Occipital lobe (tissue), 2 donors: ENCODE results near the gene BRMS1L. TPM values are rescaled to one million over a fixed set of nuclear protein-coding genes. Genes with fewer than 3 reads are reported as not detected.
"Not testable (repeated sequence)": the region's sequence is repeated elsewhere in the genome, so short reads cannot be mapped to it uniquely, and the experiment has no call there.

Experiments
- DNase-seq: peaks from one replicate; lab custom pipeline; 2025; lab: John Stamatoyannopoulos, UW
- total RNA-seq: library from RNA; depleted of rRNA; stranded (reverse); fragments of >200 nt; gene quantifications from one replicate; pipeline ENCODE4 v1.2.3, GENCODE V29; 2014

BRMS1L gene, protein sequence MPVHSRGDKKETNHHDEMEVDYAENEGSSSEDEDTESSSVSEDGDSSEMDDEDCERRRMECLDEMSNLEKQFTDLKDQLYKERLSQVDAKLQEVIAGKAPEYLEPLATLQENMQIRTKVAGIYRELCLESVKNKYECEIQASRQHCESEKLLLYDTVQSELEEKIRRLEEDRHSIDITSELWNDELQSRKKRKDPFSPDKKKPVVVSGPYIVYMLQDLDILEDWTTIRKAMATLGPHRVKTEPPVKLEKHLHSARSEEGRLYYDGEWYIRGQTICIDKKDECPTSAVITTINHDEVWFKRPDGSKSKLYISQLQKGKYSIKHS
- total RNA-seq: 19.0 TPM

DNA sequence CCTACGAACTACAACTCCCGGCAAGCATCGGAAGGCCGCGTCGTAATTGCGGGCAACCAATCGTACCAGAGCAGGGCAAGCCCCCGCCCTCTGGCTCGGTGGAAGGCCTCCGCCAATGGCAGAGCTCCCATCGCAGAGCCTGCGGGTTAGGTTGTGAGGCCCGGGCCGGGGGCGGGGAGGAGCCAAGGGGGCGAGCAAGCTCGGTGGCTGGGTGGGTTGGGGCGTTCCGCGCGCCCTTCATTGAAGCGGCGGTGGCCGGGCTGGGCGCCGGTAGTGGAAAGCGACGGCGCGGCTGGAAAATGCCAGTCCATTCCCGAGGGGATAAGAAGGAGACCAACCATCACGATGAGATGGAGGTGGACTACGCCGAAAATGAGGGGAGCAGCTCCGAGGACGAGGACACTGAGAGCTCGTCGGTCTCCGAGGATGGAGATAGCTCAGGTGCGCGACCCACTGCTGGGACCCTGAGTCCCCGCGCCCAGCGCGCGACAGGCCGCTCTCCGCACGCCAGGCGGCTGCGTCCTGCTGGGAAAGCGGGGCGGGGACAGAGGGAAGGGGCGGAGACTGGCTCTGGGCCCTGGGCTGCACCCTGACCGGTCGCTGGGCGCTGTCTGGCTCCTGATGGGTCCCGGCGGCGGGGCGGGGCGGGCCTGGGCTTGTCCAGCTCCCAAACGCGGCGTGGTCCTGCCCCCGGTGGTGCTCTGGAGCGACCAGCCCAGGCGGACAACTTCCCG, at the start of gene BRMS1L:
TSS of gene BRMS1L (plus strand) at position 121 of the 734 bp plus-strand sequence. CDS start at position 300, 179 bp downstream.
- DNase-seq: peak; percentile 99

DNA sequence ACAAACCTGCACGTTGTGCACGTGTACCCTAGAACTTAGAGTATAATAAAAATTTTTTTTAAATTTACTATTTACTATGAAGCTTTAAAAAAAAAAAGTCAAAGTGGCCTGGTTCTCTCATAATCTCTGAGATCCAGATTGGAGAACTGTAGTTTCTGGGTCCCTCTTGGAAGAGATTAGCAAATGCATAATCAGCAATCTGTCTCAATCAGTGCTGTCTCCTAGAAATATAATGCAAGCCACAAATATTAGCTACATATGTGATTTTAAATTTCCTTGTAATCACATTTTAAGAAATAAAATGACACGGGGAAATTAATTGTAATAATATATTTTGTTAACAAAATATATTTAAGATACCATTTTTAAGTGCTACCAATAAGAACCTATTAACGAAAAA, 49.3 kb upstream of the BRMS1L start:
- no peak for DNase-seq

DNA sequence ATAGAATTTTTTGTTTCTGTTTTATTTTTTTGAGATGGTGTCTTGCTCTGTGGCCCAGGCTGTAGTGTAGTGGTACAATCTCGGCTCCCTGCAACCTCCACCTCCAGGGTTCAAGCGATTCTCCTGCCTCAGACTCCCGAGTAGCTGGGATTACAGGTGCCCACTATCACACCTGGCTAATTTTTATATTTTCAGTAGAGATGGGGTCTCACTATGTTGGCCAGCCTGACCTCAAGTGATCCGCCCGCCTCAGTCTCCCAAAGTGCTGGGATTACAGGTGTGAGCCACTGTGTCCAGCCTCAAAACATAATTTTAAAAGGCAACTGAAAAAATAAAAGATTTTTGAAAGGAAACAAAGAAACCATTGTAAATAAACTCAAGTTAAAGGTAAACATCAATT, 48.6 kb upstream of the BRMS1L start:
- DNase-seq: not testable (repeated sequence)

DNA sequence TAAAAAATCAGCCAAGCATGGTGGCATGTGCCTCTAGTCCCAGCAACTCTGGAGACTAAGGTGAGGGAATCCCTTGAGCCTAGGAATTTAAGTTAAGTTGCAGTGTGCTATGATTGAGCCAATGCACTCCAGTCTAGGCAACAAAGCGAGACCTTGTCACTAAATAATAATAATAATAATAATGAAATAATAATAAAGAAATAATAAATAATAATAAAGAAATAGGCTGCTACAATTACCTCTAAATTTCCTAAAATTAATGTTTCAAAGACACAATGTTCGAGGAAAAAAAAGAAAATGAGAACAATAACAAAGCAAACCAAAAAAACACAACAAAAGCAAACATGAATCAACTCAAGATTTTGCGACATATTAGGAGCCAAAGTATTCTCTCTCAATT, 46.8 kb upstream of the BRMS1L start:
- DNase-seq: no peak

DNA sequence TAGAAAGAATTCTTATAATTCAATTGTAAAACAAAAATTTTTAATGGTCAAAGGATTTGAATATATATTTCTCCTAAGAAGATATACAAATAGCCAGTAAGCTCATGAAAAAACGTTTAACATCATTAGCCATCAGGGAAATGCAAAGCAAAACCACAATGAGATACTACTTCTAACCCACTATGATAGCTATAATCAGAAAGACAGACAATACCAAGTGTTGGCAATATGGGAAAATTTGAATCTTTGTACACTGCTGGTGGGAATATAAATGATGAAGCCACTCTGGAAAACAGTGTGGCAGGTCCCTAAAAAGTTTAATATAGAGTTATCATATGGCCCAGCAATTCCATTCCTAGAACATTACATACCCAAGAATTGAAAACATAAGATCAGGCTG, 42.4 kb upstream of the BRMS1L start:
- DNase-seq: no peak

DNA sequence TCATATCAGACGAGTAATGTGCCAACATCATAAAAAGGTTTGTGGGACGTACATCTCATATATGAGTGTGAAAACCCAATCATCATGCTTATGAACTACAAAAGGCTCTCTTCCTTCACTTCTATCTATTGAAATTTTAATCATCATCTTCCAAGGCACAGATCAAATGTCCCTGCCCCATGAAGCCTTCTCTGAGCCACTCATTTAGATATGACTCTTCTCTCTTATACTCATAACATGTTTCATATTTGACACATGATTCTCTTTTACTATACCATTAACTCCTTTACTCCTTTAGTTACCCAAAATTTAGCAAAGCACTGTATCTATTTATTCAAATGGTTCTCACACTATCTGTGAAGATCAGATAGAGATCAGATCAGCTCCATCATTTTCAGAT, 39.3 kb upstream of the BRMS1L start:
- no peak for DNase-seq

DNA sequence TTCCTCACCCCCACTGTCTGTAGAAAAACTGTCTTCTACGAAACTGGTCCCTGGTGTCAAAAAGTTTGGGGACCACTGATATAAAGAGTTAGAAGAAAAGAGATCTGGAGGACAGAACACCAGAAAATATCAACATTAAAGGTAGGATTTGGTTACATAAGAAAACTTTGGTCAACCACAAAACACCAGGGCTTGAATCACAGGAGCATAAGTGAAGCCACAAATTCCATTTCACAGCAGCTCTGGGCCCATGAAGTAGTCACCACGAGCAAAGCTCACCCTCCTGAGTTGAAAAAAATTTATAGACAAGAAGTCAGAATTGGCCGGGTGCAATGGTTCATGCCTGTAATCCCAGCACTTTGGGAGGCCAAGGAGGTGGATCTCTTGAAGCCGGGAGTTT, 36.5 kb upstream of the BRMS1L start:
- DNase-seq: no peak

DNA sequence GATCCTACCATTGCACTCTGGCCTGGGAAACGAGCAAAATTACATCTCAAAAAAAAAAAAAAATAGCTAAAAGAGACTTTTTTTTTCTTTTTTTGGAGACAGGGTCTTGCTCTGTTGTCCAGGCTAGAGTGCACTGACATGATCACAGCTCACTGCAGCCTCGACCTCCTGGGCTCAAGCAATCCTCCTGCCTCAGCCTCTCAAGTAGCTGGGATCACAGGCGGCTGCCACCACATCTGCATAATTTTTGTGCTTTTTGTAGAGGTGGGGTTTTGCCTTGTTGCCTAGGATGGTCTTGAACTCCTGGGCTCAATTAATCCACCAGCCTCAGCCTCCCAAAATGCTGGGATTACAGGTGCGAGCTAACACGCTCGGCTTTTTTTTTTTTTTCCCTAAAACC, 28.3 kb upstream of the BRMS1L start:
- no peak for DNase-seq

DNA sequence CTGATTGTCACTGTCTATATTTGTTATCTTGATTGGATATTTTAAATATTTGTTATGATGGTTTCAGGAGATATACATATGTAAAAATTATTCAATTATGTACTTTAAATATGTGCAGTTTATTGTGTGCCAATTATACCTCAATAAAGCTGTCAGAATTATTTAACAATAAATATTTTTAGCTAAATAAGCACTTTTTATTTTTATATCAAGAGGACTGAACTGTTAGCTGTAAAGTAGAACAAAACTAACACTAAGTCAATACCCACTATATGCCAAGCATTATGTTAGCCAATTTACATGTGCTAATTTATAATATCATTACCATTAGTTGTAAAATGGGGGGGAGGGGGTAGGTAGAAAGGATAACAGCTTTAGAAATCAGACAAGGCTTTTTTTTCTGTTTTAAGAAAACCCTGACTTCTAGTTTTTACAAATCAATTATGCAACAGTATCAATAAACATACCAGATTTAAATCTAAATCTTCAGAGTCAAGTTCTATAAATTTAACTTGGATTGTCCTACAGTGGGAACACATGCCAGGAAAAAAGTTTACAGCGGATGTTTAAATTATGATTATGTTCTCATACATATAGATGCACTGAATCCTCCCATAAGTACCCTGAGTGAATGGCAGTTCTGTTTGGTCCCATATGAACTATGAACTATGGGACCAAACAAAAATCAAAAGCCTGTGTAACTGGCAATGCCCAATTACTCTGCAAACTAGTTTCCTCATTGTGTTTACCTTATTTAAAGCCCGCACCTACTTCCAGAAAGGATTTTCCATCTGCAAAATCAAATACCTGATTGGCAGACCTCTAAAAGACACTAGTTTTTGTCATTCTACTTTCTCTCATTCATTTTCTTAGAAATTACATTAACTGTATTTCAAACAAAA, 19.9 kb upstream of the BRMS1L start:
- DNase-seq: no peak

DNA sequence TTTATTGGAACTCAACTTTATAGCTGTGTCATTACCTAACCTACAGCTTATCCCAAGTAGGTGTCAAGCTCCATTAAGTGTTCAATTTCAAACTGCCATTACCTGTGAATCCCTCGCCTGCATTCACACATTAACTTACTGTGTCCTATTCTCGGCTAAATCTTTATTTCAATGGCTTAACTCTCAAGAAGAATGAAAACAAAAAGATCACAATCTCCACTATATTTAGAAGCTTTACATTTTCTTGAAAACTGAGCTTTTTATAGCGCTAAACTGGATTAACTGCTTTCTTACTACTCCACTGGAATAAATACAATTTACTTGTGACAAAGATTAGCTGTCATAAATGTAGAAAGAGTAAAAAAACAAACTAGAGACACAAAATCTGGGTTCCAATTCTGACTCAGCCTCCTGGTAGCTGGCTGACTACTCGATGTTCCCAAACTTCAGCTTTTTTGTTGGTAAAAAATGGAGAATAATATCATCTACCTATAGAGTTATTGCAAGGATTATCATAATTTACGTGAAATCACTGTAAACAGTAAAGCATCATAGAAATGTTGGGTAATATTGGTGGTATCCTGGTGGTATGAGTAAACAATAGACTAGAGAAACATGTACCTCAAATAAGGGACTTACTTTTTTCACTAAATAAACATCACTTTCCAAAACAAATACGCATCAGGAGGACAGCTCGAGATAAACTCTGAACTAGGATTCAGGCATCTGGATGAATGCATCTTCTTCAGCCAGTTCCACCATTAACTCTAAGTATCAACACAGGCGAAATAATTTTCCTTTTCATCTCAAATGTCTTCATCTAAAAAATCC, 18.8 kb upstream of the BRMS1L start:
- no peak for DNase-seq

DNA sequence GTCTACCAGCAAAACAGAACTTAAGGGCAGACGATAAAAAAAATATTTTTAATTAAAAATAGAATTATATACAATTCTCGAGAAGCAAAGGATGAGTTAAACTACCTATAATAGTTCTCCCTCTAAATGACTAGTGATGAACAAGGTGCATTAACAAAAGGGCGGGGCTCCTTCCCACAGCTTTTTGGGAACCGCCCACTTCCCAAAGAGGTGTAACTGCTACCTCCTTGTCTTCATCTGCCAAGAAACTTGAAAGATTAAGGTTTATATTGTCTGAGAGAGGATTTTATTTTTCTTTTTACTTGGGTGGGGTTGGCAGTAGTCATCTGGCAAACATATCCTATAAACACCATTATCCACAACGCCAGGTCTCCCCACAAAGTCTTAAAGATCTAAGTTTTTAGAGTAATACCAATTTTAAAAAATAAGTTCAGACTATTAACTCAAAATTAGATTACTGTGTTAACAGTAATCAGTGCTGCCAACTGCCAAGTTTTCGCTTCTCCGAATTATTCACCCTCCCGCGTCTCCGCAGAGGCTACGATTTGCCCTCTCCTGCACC, 18.0 kb upstream of the BRMS1L start:
- no peak for DNase-seq

DNA sequence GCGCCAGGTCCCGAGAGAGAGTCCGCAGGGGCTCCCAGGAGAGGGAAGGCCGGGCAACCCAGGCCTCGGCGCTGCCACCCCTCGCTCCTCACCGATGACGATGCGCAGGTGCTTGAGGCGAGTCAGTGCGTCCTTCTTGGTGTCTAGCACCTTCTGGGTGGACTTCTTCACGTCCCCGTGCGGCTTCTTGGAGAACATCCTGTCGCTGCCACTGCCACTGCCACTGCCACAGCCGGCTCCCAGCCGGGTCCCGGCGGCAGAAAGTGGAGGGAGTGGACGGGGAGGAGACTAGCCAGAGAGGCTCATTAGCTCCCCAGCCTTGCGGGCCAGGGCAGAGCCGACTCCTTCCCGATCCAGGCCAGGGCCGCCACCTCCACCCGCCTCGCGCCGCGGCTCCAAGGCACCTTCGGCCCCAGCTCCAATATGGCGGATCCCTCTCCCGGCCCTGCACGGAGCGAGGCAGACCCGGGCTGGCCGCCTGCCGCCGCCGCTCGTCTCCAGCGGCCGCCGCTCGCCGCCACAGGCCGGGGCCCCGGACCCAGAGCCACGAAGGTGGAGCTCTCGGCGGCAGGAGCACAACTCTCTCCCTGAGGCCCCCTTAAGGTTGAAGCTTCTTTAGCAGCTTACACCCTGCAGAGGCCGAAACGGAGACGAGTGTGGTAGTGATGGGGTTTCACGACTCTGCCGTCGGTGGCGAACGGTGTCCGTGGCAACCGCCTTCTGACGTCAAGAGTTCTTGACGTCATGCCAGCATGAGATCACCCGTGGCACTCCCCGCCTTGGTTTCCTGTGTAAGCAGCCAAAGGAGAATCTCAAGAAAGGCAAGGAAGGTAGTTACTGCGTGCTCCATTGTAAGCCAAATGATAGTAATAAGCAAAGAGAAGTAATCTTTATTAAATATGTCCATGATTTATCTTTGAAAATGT, 17.2 kb upstream of the BRMS1L start, which contains the start of gene RALGAPA1:
TSS of gene RALGAPA1 (minus strand) at position 658 of the 926 bp plus-strand sequence. CDS start at position 198, 460 bp downstream.
- DNase-seq: peak; percentile 84

DNA sequence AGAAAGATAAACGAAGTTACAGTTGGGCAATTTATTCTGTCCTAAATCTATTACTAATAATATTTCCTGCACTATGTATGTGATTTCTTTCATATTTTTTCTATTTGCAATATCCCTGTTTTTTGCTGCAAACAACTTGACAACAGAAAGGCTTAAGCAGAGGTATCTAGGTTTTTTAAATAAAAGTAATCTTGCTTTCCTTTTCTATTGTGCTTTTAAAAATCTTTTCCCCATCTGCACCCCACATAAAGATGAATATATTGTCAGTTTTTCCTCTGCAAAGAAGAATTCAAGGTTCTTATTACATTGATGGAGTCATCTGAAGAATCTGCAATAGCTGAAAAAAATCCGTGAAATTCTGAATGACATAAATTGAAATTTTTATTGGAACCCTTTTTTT, 16.5 kb upstream of the BRMS1L start:
- no peak for DNase-seq

DNA sequence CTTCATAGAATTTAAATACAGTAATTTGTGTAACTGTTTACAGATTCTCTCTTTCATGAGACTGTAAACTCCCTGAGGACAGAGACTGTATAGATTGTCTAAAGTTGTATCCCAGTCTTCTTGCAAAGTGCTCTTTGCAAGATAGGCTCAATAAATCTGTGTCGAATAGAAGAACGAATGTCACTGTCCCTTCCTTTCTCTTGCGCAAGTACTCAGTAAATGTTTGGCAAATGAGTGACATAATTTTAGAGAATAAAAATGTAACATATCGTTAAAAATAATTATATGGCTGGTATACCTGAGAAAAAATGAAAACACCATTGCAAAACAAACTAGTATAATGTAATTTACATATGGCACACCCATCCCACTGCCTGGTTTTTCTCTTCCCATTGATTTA, 15.2 kb upstream of the BRMS1L start:
- DNase-seq: no peak

DNA sequence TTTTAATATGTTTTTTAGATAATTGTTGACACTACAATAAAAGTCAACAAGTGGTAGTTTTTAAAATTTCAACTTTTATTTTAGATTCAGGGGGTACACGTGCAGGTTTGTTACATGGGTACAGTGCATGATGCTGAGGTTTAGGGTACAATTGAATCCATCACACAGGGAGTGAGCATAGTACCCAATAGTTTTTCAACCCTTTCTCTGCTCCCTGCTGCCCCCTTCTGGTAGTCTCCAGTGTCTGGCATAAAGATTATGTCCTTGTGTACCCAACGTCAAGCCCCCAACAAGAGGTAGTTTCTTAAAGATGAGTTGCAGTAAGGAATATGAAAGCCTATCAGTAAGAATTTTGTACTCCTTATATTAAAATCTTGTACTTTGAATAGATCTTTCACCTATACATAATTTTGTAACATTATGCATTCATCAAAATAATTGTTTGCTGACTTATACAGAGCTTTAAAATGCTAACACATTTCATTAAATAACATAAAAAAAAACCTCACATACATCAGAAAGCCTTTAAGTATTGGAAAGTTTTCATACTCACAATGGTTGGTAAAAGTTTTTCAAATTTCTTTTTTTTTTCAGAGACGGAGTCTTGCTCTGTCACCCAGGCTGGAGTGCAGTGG, 11.7 kb upstream of the BRMS1L start:
- no peak for DNase-seq

DNA sequence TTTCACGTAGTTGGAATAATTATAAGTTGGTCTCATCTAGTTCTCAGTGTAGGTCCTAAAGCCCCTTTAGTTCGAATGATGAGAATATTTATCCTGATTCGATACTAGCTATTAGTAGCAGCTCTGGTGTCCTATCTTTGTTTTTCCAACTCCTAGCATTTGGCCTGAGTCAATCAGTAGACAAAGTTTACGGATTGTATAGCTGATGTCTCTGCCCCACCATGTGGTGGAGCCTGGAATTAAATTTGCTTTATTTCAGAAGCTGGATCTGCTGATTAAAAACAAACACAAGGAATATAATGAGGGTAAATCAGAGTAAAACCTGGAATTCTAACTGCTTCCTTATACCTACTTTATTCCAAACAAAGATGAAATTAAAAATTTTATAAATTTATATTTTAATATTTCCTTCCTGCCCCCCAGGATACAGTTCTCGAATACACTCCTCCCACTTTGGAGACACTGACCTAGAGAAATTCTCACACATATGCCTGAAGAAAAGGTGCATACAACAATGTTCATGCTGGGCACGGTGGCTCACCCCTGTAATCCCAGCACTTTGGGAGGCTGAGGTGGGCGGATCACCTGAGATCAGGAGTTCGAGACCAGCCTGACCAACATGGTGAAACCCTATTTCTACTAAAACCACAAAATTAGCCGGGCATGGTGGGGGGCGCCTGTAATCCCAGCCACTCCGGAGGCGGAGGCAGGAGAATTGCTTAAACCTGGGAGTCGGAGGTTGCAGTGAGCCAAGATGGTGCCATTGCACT, 7.6 kb upstream of the BRMS1L start:
- no peak for DNase-seq

DNA sequence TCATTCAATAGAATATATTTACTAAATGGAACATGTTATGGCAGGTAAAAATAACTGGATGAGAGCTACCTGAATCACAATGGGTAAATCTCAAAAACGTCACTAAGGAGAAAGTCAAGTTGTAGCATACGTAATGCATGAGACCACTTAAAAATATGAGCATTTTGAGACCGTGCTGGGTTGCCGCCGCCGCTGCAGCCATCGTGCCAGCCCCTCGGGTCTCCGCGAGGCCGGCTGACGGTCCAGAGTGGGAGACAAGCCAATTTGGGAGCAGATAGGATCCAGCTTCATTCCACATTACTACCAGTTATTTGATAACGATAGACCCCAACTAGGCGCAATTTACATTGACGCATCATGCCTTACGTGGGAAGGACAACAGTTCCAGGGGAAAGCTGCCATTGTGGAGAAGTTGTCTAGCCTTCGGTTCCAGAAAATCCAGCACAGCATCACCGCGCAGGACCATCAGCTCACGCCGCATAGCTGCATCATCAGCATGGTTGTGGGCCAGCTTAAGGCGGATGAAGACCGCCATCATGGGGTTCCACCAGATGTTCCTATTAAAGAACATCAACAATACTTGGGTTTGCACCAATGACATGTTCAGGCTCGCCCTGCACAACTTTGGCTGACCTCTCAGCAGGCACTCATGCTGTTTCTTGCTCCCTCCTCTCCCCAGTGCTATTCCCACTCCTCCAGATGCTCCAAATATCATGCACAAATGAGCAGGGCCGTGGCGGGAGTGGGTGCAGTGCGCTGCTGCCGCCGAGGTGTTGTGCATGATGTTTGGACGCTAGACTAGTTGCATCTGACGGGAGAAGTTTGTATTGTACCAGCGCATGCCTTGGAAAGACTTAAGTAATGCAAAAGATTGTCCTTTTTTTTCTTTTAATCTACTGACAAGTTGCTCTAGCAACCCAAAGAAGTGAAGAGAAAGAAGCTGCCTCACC, 6.3 kb upstream of the BRMS1L start:
- DNase-seq: no peak
